OCI-LY3 (cell line): ENCODE measurements around the gene SNX18.

ENCODE experiments used
- H2AFZ ChIP-seq: fragments of 200-600, 300-600 bp; shearing (Covaris generic); 2 replicates; pipeline ENCODE4 v1.6.0; 2014; ENCODE audit warnings: antibody characterized with exemption, low read depth, low read length
- H3K27ac ChIP-seq: fragments of 200-600, 300-600 bp; sonication (generic); 2 replicates; pipeline ENCODE4 v1.5.1; 2014; ENCODE audit warnings: mild to moderate bottlenecking, low read length, moderate library complexity, mixed read lengths
- H3K27me3 ChIP-seq: fragments of 200-600, 300-600 bp; sonication (generic); 2 replicates; pipeline ENCODE4 v1.6.1; 2014; ENCODE audit warnings: low read depth, low read length, mixed read lengths
- H3K36me3 ChIP-seq: fragments of 200-600, 300-600 bp; sonication (generic); replicated peaks from 2 replicates; pipeline ENCODE3; 2014; ENCODE audit warnings: low read depth, low read length, mixed read lengths
- H3K4me1 ChIP-seq: fragments of 300-600, 200-600 bp; sonication (generic); 2 replicates; pipeline ENCODE4 v1.6.1; 2014; ENCODE audit warnings: low read length, mixed read lengths
- H3K4me2 ChIP-seq: fragments of 200-600, 300-600 bp; sonication (generic); 2 replicates; pipeline ENCODE4 v1.6.1; 2014; ENCODE audit warnings: low read length, mixed read lengths
- H3K4me3 ChIP-seq: fragments of 300-600, 200-600 bp; sonication (generic); 2 replicates; pipeline ENCODE4 v1.5.1; 2014; ENCODE audit warnings: antibody characterized with exemption, mild to moderate bottlenecking, low read length, moderate library complexity
- H3K79me2 ChIP-seq: fragments of 300-600, 200-600 bp; shearing (Covaris generic); 2 replicates; pipeline ENCODE4 v1.6.1; 2014; ENCODE audit warnings: mild to moderate bottlenecking, low read length, mixed read lengths
- H3K9ac ChIP-seq: fragments of 300-600, 200-600 bp; shearing (Covaris generic); 2 replicates; pipeline ENCODE4 v1.6.0; 2014; ENCODE audit warnings: mild to moderate bottlenecking, low read length, moderate library complexity
- H3K9me3 ChIP-seq: fragments of 200-600, 300-600 bp; shearing (Covaris generic); 2 replicates; pipeline ENCODE4 v1.6.1; 2014; ENCODE audit warnings: low read length, mixed read lengths; ENCODE audit not compliant: insufficient read depth
- H4K20me1 ChIP-seq: fragments of 200-600, 300-600 bp; sonication (generic); 2 replicates; pipeline ENCODE4 v1.6.1; 2016; ENCODE audit warnings: low read length, mixed read lengths; ENCODE audit not compliant: insufficient read depth
- CTCF ChIP-seq: fragments of 200-600, 300-600 bp; sonication (generic); IDR thresholded peaks from 2 replicates; pipeline ENCODE4 v1.5.1; 2014; ENCODE audit warnings: antibody characterized with exemption, low read length, low read depth
- EZH2phosphoT487 ChIP-seq: fragments of 200-600 bp; shearing (Covaris generic); IDR thresholded peaks from 2 replicates; pipeline ENCODE4 v1.6.1; 2018; ENCODE audit warnings: antibody characterized with exemption, mixed run types, low read depth

Gene SNX18

DNA sequence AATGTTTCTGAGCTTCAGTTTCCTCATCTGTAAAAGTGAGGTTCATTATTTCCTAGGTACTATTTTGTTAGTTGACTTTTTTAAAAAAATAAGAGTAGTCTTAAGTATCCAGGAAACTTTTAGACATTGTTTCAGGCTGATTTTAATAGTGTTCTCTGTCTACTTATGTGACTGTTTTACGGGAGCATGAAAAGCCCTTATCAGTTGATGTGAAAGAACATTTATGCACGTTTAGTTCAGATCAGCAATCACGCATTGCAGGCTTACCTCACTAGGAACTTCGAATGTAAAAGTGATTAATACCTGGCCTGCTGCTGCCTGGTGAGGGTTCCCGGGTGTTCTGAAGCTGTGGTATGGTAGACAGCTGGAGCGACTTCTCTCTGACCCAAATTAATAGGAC lies 8.1 kb downstream of the SNX18 start:
- Histone ChIP-seq H4K20me1 (peaks cover 100% of the 10 kb centered on the region), H3K4me2 (no peak overlapping the region), H2AFZ (no peak overlapping the region), H3K79me2 (peaks cover 100% of the 10 kb centered on the region), H3K27ac (no peak overlapping the region), H3K9me3 (no peaks in the 10 kb centered on the region), H3K4me3 (no peak overlapping the region), H3K27me3 (no peaks in the 10 kb centered on the region), H3K36me3 (peaks cover 56% of the 10 kb centered on the region), H3K4me1 (peaks cover 34% of the 10 kb centered on the region), H3K9ac (no peak overlapping the region)
- TF ChIP-seq CTCF (no peak), EZH2phosphoT487 (no peak)

DNA sequence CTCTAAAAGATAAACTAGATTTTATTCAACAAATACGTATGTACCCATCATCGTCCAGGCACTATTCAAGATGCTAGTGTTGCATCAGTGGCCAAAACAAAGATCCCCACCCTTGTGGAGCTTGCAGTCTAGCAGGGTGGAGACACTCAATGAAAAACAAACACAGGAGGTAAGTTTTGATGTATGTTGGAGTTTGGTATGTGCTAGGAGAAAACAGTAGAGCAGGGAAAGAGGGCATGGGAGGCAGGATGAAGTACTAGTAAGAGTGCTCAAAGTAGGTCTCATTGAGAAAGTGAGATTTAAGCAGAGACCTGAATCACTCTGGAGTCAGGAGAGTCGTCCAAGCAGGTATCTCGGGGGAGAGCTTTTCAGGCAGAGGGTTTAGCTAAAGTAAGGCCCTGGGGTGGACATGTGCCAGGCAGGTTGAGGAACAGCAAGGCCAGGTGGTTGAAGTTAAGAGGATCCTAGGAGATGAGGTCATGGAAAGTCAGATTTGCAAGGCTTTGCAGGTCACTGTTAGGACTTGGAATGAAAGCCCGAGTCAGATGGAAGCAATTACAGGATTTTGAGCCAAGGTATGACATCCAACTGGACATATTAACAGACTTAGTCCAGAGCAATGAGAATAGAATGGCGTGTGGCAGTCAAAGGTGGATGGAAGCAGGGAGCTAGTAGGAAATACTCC lies 9.2 kb downstream of the SNX18 start:
- Histone ChIP-seq H3K4me3 (no peak overlapping the region), H3K9ac (no peak overlapping the region), H3K27me3 (no peaks in the 10 kb centered on the region), H3K9me3 (no peaks in the 10 kb centered on the region), H3K36me3 (peaks cover 49% of the 10 kb centered on the region), H4K20me1 (peaks cover 100% of the 10 kb centered on the region), H3K27ac (no peak overlapping the region), H3K79me2 (peaks cover 100% of the 10 kb centered on the region), H3K4me1 (peaks cover 27% of the 10 kb centered on the region), H2AFZ (no peak overlapping the region), H3K4me2 (no peak overlapping the region)
- TF ChIP-seq CTCF, result no peak

DNA sequence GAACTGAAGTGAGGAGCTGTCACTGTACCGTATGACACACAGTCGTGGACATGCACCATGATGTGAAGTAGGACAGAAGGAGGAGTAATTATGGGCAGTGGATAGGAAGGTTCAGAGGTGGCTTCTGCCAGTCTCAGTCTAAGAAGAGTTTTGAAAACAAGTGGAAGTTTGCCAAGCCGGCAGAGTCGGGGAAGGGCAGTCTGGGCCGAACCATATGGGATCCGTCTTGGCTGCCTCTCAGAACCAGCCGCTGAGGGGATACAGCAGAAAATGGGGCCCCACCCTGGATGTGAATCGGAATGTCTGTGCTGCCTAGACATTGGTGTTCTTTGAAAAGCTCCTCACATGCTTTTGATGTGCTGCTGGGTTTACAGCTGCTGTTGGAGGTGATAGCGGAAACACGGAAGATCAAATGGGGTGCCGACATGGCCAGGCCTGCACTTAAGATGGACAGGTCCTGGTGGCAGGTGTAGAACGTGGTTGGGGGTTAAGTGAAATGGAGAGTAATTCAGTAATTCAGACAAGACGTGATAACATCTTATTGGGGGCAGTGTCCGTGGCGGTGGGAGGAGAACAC lies 11.2 kb downstream of the SNX18 start:
- Histone ChIP-seq H3K9me3 (no peaks in the 10 kb centered on the region), H3K4me2 (no peak overlapping the region), H3K4me1 (peaks cover 11% of the 10 kb centered on the region; the same call in 1 of the 2 replicates), H3K27me3 (no peaks in the 10 kb centered on the region), H3K36me3 (peaks cover 36% of the 10 kb centered on the region), H3K79me2 (peaks cover 100% of the 10 kb centered on the region), H2AFZ (no peak overlapping the region), H4K20me1 (peaks cover 100% of the 10 kb centered on the region), H3K27ac (no peak overlapping the region), H3K9ac (no peak overlapping the region), H3K4me3 (no peak overlapping the region)
- TF ChIP-seq CTCF (no peak), EZH2phosphoT487 (no peak)

DNA sequence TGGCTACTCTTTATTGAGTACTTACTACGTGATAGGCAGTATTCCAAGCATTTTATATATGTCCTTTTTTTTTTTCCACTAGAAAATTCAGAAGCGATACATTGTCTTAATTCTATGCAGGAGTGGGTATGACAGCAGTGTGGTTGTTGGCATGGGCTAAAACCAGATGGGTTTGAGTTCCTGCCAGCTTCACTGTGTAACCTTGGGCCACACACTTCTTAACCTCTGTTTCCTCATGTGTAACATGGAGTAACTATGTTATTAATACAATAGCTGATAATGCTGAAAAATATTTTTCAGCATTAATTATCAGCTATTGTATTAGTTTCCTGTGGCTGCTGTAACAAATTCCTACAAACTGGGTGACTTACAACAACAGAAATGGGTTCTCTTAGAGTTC lies 12.0 kb downstream of the SNX18 start:
- no peak overlapping the region for H3K4me3 ChIP-seq
- H3K4me2 ChIP-seq, result no peak overlapping the region
- no peak overlapping the region for H3K9ac ChIP-seq
- H3K27me3 ChIP-seq, result no peaks in the 10 kb centered on the region
- H2AFZ ChIP-seq, result no peak overlapping the region
- TF ChIP-seq EZH2phosphoT487 (no peak), CTCF (no peak)
- H3K4me1 ChIP-seq, result peaks cover 8% of the 10 kb centered on the region; the same call in 1 of the 2 replicates
- peaks cover 100% of the 10 kb centered on the region for H3K79me2 ChIP-seq
- peaks cover 100% of the 10 kb centered on the region for H4K20me1 ChIP-seq
- H3K27ac ChIP-seq, result no peak overlapping the region
- peaks cover 27% of the 10 kb centered on the region for H3K36me3 ChIP-seq
- H3K9me3 ChIP-seq, result no peaks in the 10 kb centered on the region
